CD4-positive, alpha-beta T cell treated with Interleukin-12 subunit alpha and Interleukin-12 subunit beta, for 1 hour (primary cell): ENCODE data around the gene CDKAL1.

Experiments used
- DNase-seq: peaks from one replicate; pipeline ENCODE4 v3.0.0-alpha.2; 2020

The CDKAL1 gene

GRCh38 chr6:20851795-20852194, 317.5 kb downstream of the CDKAL1 start:
- no peak for DNase-seq

GRCh38 chr6:20853828-20854227, 319.6 kb downstream of the CDKAL1 start:
- no peak for DNase-seq

GRCh38 chr6:20856681-20857288, 322.5 kb downstream of the CDKAL1 start:
- DNase-seq, result no peak

- no peak for DNase-seq
Observed at GRCh38 chr6:20861481-20861880, 327.2 kb downstream of the CDKAL1 start.

- no peak for DNase-seq
Observed at GRCh38 chr6:20866036-20866435, 331.8 kb downstream of the CDKAL1 start.

- DNase-seq, result no peak
Observed at GRCh38 chr6:20866935-20867703, 332.9 kb downstream of the CDKAL1 start.

GRCh38 chr6:20868397-20869096, 334.3 kb downstream of the CDKAL1 start:
- no peak for DNase-seq

GRCh38 chr6:20870021-20870420, 335.8 kb downstream of the CDKAL1 start:
- no peak for DNase-seq

GRCh38 chr6:20870493-20870892, 336.2 kb downstream of the CDKAL1 start:
- DNase-seq, result no peak

GRCh38 chr6:20873425-20874190, 339.4 kb downstream of the CDKAL1 start:
- no peak for DNase-seq

- no peak for DNase-seq
Observed at GRCh38 chr6:20875369-20875963, 341.2 kb downstream of the CDKAL1 start.

GRCh38 chr6:20876036-20876435, 341.8 kb downstream of the CDKAL1 start:
- DNase-seq, result no peak

GRCh38 chr6:20876561-20876960, 342.3 kb downstream of the CDKAL1 start:
- no peak for DNase-seq

GRCh38 chr6:20877008-20877937, 343.0 kb downstream of the CDKAL1 start:
- no peak for DNase-seq

- DNase-seq, result no peak
Observed at GRCh38 chr6:20879121-20879520, 344.9 kb downstream of the CDKAL1 start.

GRCh38 chr6:20879526-20879925, 345.3 kb downstream of the CDKAL1 start:
- DNase-seq, result no peak

GRCh38 chr6:20881365-20881764, 347.1 kb downstream of the CDKAL1 start:
- DNase-seq, result no peak

GRCh38 chr6:20882014-20882413, 347.8 kb downstream of the CDKAL1 start:
- no peak for DNase-seq

- no peak for DNase-seq
Observed at GRCh38 chr6:20885076-20885475, 350.8 kb downstream of the CDKAL1 start.

- DNase-seq, result no peak
Observed at GRCh38 chr6:20891161-20891560, 356.9 kb downstream of the CDKAL1 start.

GRCh38 chr6:20892365-20892764, 358.1 kb downstream of the CDKAL1 start:
- DNase-seq, result no peak

GRCh38 chr6:20893412-20893811, 359.2 kb downstream of the CDKAL1 start:
- DNase-seq, result no peak
